ENCODE data around the gene TRPC4AP. TPM values are rescaled to one million over a fixed set of nuclear protein-coding genes. Genes with fewer than 3 reads are reported as not detected.

The TRPC4AP gene
- total RNA-seq = 10 to 100 TPM; 72.8 to 78.6 TPM

- peak; percentile 88 to 91 for ATAC-seq (replicated peaks in 1 of 2)
- Mint-ChIP-seq H3K9me3 (no peaks in the 10 kb centered on the region), H3K27ac (peak within 1 kb of the TSS; percentile 99), H3K36me3 (ENCODE audit: insufficient read depth in 2 of 2) (peaks cover 5 to 9% of the 10 kb centered on the region in 2 donors), H3K4me3 (peak within 1 kb of the TSS; percentile 85 to 95), H3K4me1 (ENCODE audit: low read depth) (peaks cover 62% of the 10 kb centered on the region), H3K27me3 (ENCODE audit: low read depth) (no peaks in the 10 kb centered on the region)
- peak; percentile 92 to 93 for DNase-seq
Measured at GRCh38 chr20:35092524-35093266, at the start of gene TRPC4AP. Gene TRPC4AP, minus strand, starts transcription at chr20:35092807. Its CDS starts 26 bp downstream, at chr20:35092781.

- no peak for ATAC-seq (replicated peaks in 1 of 2)
- H3K27ac Mint-ChIP-seq = no peak overlapping the region
- no peaks in the 10 kb centered on the region for H3K9me3 Mint-ChIP-seq
- H3K36me3 Mint-ChIP-seq (ENCODE audit: insufficient read depth in 2 of 2) = peaks cover 0 to 14% of the 10 kb centered on the region in 2 donors
- H3K4me1 Mint-ChIP-seq (ENCODE audit: low read depth) = no peaks in the 10 kb centered on the region
- no peak overlapping the region for H3K4me3 Mint-ChIP-seq
- H3K27me3 Mint-ChIP-seq (ENCODE audit: low read depth) = no peaks in the 10 kb centered on the region
- DNase-seq = no peak
Measured at GRCh38 chr20:35135867-35136586, 43.4 kb upstream of the TRPC4AP start.

GRCh38 chr20:35134880-35135279 is 42.3 kb upstream of the TRPC4AP start:
- no peaks in the 10 kb centered on the region for H3K4me1 Mint-ChIP-seq (ENCODE audit: low read depth)
- ATAC-seq (replicated peaks in 1 of 2) (no peak), DNase-seq (no peak)
- no peak overlapping the region for H3K27ac Mint-ChIP-seq
- H3K27me3 Mint-ChIP-seq (ENCODE audit: low read depth) = no peaks in the 10 kb centered on the region
- peaks cover 2 to 9% of the 10 kb centered on the region in 2 donors for H3K36me3 Mint-ChIP-seq (ENCODE audit: insufficient read depth in 2 of 2)
- no peak overlapping the region for H3K4me3 Mint-ChIP-seq
- H3K9me3 Mint-ChIP-seq = no peaks in the 10 kb centered on the region

GRCh38 chr20:35134472-35134871 is 41.9 kb upstream of the TRPC4AP start:
- Mint-ChIP-seq H3K36me3 (ENCODE audit: insufficient read depth in 2 of 2) (peaks cover 2 to 7% of the 10 kb centered on the region in 2 donors), H3K4me1 (ENCODE audit: low read depth) (no peaks in the 10 kb centered on the region), H3K4me3 (no peak overlapping the region), H3K27me3 (ENCODE audit: low read depth) (no peaks in the 10 kb centered on the region), H3K27ac (peak overlapping the region; percentile 19), H3K9me3 (no peaks in the 10 kb centered on the region)
- no peak for DNase-seq
- ATAC-seq (replicated peaks in 1 of 2) = no peak

GRCh38 chr20:35133735-35134134 is 41.1 kb upstream of the TRPC4AP start:
- H3K27ac Mint-ChIP-seq = peak overlapping the region; percentile 19
- no peaks in the 10 kb centered on the region for H3K27me3 Mint-ChIP-seq (ENCODE audit: low read depth)
- DNase-seq (no peak), ATAC-seq (replicated peaks in 1 of 2) (no peak)
- H3K4me3 Mint-ChIP-seq = no peak overlapping the region
- H3K9me3 Mint-ChIP-seq = no peaks in the 10 kb centered on the region
- no peaks in the 10 kb centered on the region for H3K4me1 Mint-ChIP-seq (ENCODE audit: low read depth)
- H3K36me3 Mint-ChIP-seq (ENCODE audit: insufficient read depth in 2 of 2) = peaks cover 2 to 6% of the 10 kb centered on the region in 2 donors

GRCh38 chr20:35133031-35133430 is 40.4 kb upstream of the TRPC4AP start:
- H3K36me3 Mint-ChIP-seq (ENCODE audit: insufficient read depth in 2 of 2) = peaks cover 2 to 6% of the 10 kb centered on the region in 2 donors
- no peak for DNase-seq
- H3K9me3 Mint-ChIP-seq = no peaks in the 10 kb centered on the region
- no peaks in the 10 kb centered on the region for H3K27me3 Mint-ChIP-seq (ENCODE audit: low read depth)
- ATAC-seq (replicated peaks in 1 of 2) = no peak
- no peak overlapping the region for H3K4me3 Mint-ChIP-seq
- no peaks in the 10 kb centered on the region for H3K4me1 Mint-ChIP-seq (ENCODE audit: low read depth)
- no peak overlapping the region for H3K27ac Mint-ChIP-seq

GRCh38 chr20:35131934-35132333 is 39.3 kb upstream of the TRPC4AP start:
- H3K4me3 Mint-ChIP-seq = no peak overlapping the region
- H3K36me3 Mint-ChIP-seq (ENCODE audit: insufficient read depth in 2 of 2) = peaks cover 2 to 8% of the 10 kb centered on the region in 2 donors
- no peak overlapping the region for H3K27ac Mint-ChIP-seq
- ATAC-seq (replicated peaks in 1 of 2) = no peak
- no peak for DNase-seq
- no peaks in the 10 kb centered on the region for H3K9me3 Mint-ChIP-seq
- H3K4me1 Mint-ChIP-seq (ENCODE audit: low read depth) = no peaks in the 10 kb centered on the region
- no peaks in the 10 kb centered on the region for H3K27me3 Mint-ChIP-seq (ENCODE audit: low read depth)

- Mint-ChIP-seq H3K27ac (no peak overlapping the region), H3K9me3 (no peaks in the 10 kb centered on the region), H3K4me1 (ENCODE audit: low read depth) (no peaks in the 10 kb centered on the region), H3K27me3 (ENCODE audit: low read depth) (no peaks in the 10 kb centered on the region), H3K36me3 (ENCODE audit: insufficient read depth in 2 of 2) (peaks cover 6 to 11% of the 10 kb centered on the region in 2 donors), H3K4me3 (no peak overlapping the region)
- ATAC-seq (replicated peaks in 1 of 2) (peak in 1 of 2 donors; percentile 67), DNase-seq (no peak)
Measured at GRCh38 chr20:35129647-35130069, 37.1 kb upstream of the TRPC4AP start.

- DNase-seq (no peak), ATAC-seq (replicated peaks in 1 of 2) (no peak)
- Mint-ChIP-seq H3K4me1 (ENCODE audit: low read depth) (peaks cover under 1% of the 10 kb centered on the region), H3K27ac (no peak overlapping the region), H3K27me3 (ENCODE audit: low read depth) (no peaks in the 10 kb centered on the region), H3K36me3 (ENCODE audit: insufficient read depth in 2 of 2) (peaks cover 7 to 8% of the 10 kb centered on the region in 2 donors), H3K4me3 (no peak overlapping the region), H3K9me3 (no peaks in the 10 kb centered on the region)
Measured at GRCh38 chr20:35125753-35126152, 33.1 kb upstream of the TRPC4AP start.

- H3K4me3 Mint-ChIP-seq = no peak overlapping the region
- H3K9me3 Mint-ChIP-seq = no peaks in the 10 kb centered on the region
- H3K27me3 Mint-ChIP-seq (ENCODE audit: low read depth) = no peaks in the 10 kb centered on the region
- H3K4me1 Mint-ChIP-seq (ENCODE audit: low read depth) = peaks cover 8% of the 10 kb centered on the region
- no peak for ATAC-seq (replicated peaks in 1 of 2)
- no peak for DNase-seq
- H3K27ac Mint-ChIP-seq = no peak overlapping the region
- H3K36me3 Mint-ChIP-seq (ENCODE audit: insufficient read depth in 2 of 2) = peaks cover 7 to 11% of the 10 kb centered on the region in 2 donors
Measured at GRCh38 chr20:35122756-35123405, 30.3 kb upstream of the TRPC4AP start.

GRCh38 chr20:35121186-35121585 is 28.6 kb upstream of the TRPC4AP start:
- H3K27me3 Mint-ChIP-seq (ENCODE audit: low read depth) = no peaks in the 10 kb centered on the region
- H3K36me3 Mint-ChIP-seq (ENCODE audit: insufficient read depth in 2 of 2) = peaks cover 6 to 8% of the 10 kb centered on the region in 2 donors
- DNase-seq (no peak), ATAC-seq (replicated peaks in 1 of 2) (no peak)
- H3K4me1 Mint-ChIP-seq (ENCODE audit: low read depth) = peaks cover 14% of the 10 kb centered on the region
- no peak overlapping the region for H3K27ac Mint-ChIP-seq
- H3K4me3 Mint-ChIP-seq = no peak overlapping the region
- H3K9me3 Mint-ChIP-seq = no peaks in the 10 kb centered on the region

GRCh38 chr20:35120012-35120701 is 27.6 kb upstream of the TRPC4AP start:
- Mint-ChIP-seq H3K36me3 (ENCODE audit: insufficient read depth in 2 of 2) (peaks cover 6 to 7% of the 10 kb centered on the region in 2 donors), H3K4me1 (ENCODE audit: low read depth) (peaks cover 15% of the 10 kb centered on the region), H3K27me3 (ENCODE audit: low read depth) (no peaks in the 10 kb centered on the region), H3K27ac (peak overlapping the region; percentile 25), H3K4me3 (no peak overlapping the region), H3K9me3 (no peaks in the 10 kb centered on the region)
- DNase-seq (peak; percentile 16 to 22), ATAC-seq (replicated peaks in 1 of 2) (peak; percentile 83 to 92)

All from activated T-cell treated with anti-CD3 and anti-CD28 coated beads, Interleukin-2, amount 50 U/mL, for 72 hours (primary cell).